Breast epithelium (tissue), 4 donors: ENCODE data around the gene CBFA2T3. TPM values are rescaled to one million over a fixed set of nuclear protein-coding genes. Genes with fewer than 3 reads are reported as not detected.
A peak's percentile ranks its signal among the peaks of the same experiment; 100 is the strongest.

Experiments used
- DNase-seq, 2 donors: peaks; one replicate each; pipeline ENCODE4 v3.0.0-alpha.2; 2019; ENCODE audit warnings: low spot score in 2 of 2
- H3K27ac ChIP-seq, 2 donors: fragments of 200-600 bp; sonication (generic) in 1 of 2; one replicate each; pipeline ENCODE4 v1.5.1; 2016 to 2019; ENCODE audit warnings: mild to moderate bottlenecking in 1 of 2
- H3K27me3 ChIP-seq, 2 donors: fragments of 200-600 bp; sonication (generic) in 1 of 2; one replicate each; pipeline versions ENCODE4 v1.5.1 to v1.6.0; 2017 to 2019; ENCODE audit warnings: control low read depth in 1 of 2, mild to moderate bottlenecking in 1 of 2
- H3K36me3 ChIP-seq: fragments of 200-600 bp; one replicate; pipeline ENCODE4 v1.5.1; 2019
- H3K4me1 ChIP-seq, 2 donors: fragments of 200-600 bp; sonication (generic); one replicate each; pipeline ENCODE4 v1.5.1; 2016 to 2019; ENCODE audit warnings: control low read depth in 1 of 2
- H3K4me3 ChIP-seq, 3 donors: fragments of 200-600 bp; sonication (generic); 1 replicate in 2 of 3; 2 replicates in 1 of 3; pipeline ENCODE4 v1.5.1; 2016 to 2019; ENCODE audit warnings: mild to moderate bottlenecking in 3 of 3, moderate library complexity in 2 of 3
- H3K9me3 ChIP-seq, 2 donors: fragments of 200-600 bp; sonication (generic) in 1 of 2; one replicate each; pipeline ENCODE4 v1.5.1; 2016 to 2019; ENCODE audit warnings: control low read depth in 1 of 2
- CTCF ChIP-seq, 3 donors: fragments of 450-650 bp; IDR thresholded peaks; one replicate each; pipeline ENCODE4 v1.5.1; 2016 to 2017; ENCODE audit warnings: antibody characterized with exemption in 3 of 3, mild to moderate bottlenecking in 3 of 3, moderate library complexity in 3 of 3
- POLR2A ChIP-seq: fragments of 450-650 bp; IDR thresholded peaks from one replicate; pipeline ENCODE4 v1.6.1; 2016; ENCODE audit warnings: antibody characterized with exemption, mild to moderate bottlenecking, moderate library complexity
- POLR2AphosphoS5 ChIP-seq, 3 donors: sonication (generic); formaldehyde crosslinking; IDR thresholded peaks; one replicate each; pipeline ENCODE4 v1.6.1; 2017; ENCODE audit warnings: antibody characterized with exemption in 3 of 3
- intact Hi-C: fragments of 100-400 bp; cut with DNase I; formaldehyde crosslinking; loops from one replicate; pipeline ENCODE4 v1.15.1; 2023; ENCODE audit warnings: low total_unique reads
- total RNA-seq, 3 donors: library from RNA; depleted of rRNA; stranded (reverse); fragments of >200 nt; gene quantifications; one replicate each; pipeline ENCODE4 v1.1.0, GENCODE V29; 2016

Gene CBFA2T3
- total RNA-seq, 3 donors from 2014 or later = 0.64 to 2.3 (median 0.88) TPM

GRCh38 chr16:88967830-88968588 is 9.0 kb downstream of the CBFA2T3 start:
- no peak for TF ChIP-seq POLR2A
- no peak for TF ChIP-seq POLR2AphosphoS5 (IDR thresholded peaks at IDR 0.05)
- no peak for TF ChIP-seq CTCF (IDR thresholded peaks at IDR 0.05)
- Histone ChIP-seq H3K4me3 (peak overlapping the region in 1 of 3 donors; percentile 31), H3K9me3 (no peaks in the 10 kb centered on the region), H3K27me3 (peaks cover 0 to 70% of the 10 kb centered on the region in 2 donors), H3K27ac (no peak overlapping the region), H3K4me1 (no peaks in the 10 kb centered on the region), H3K36me3 (no peaks in the 10 kb centered on the region)
- no peak for DNase-seq
- intact Hi-C loops = no loop called here

GRCh38 chr16:88966986-88967829 is 9.8 kb downstream of the CBFA2T3 start:
- peaks cover 0 to 69% of the 10 kb centered on the region in 2 donors for H3K27me3 ChIP-seq
- no peaks in the 10 kb centered on the region for H3K9me3 ChIP-seq
- H3K27ac ChIP-seq = no peak overlapping the region
- intact Hi-C loops = no loop called here
- no peak for DNase-seq
- H3K36me3 ChIP-seq = no peaks in the 10 kb centered on the region
- no peak overlapping the region for H3K4me3 ChIP-seq
- no peak for TF ChIP-seq CTCF (IDR thresholded peaks at IDR 0.05)
- TF ChIP-seq POLR2A = no peak
- no peak for TF ChIP-seq POLR2AphosphoS5 (IDR thresholded peaks at IDR 0.05)
- no peaks in the 10 kb centered on the region for H3K4me1 ChIP-seq

- no peak for TF ChIP-seq CTCF (IDR thresholded peaks at IDR 0.05)
- no peak for TF ChIP-seq POLR2AphosphoS5 (IDR thresholded peaks at IDR 0.05)
- TF ChIP-seq POLR2A = no peak
- intact Hi-C loops = no loop called here
- H3K4me1 ChIP-seq = no peaks in the 10 kb centered on the region
- no peak overlapping the region for H3K27ac ChIP-seq
- no peak for DNase-seq
- no peak overlapping the region for H3K4me3 ChIP-seq
- no peaks in the 10 kb centered on the region for H3K9me3 ChIP-seq
- peaks cover 0 to 58% of the 10 kb centered on the region in 2 donors for H3K27me3 ChIP-seq
- no peaks in the 10 kb centered on the region for H3K36me3 ChIP-seq
Measured at GRCh38 chr16:88965826-88966480, 11.1 kb downstream of the CBFA2T3 start.

GRCh38 chr16:88965411-88965810 is 11.6 kb downstream of the CBFA2T3 start:
- TF ChIP-seq CTCF (IDR thresholded peaks at IDR 0.05) (no peak), POLR2AphosphoS5 (IDR thresholded peaks at IDR 0.05) (no peak), POLR2A (no peak)
- H3K9me3 ChIP-seq = no peaks in the 10 kb centered on the region
- DNase-seq = no peak
- H3K4me1 ChIP-seq = no peaks in the 10 kb centered on the region
- intact Hi-C loops = no loop called here
- peaks cover 0 to 55% of the 10 kb centered on the region in 2 donors for H3K27me3 ChIP-seq
- no peaks in the 10 kb centered on the region for H3K36me3 ChIP-seq
- no peak overlapping the region for H3K4me3 ChIP-seq
- no peak overlapping the region for H3K27ac ChIP-seq
